CD4-positive, alpha-beta T cell (primary cell): ENCODE results near the gene KCNMB2. TPM values are rescaled to one million over a fixed set of nuclear protein-coding genes. Genes with fewer than 3 reads are reported as not detected.

Experiments used
- ATAC-seq: fragments of 200-7000 bp; cut with Tn5 transposase; one replicate; pipeline ENCODE4 v1.10.0; 2022; ENCODE audit warnings: mild to moderate bottlenecking; ENCODE audit not compliant: poor library complexity
- CTCF ChIA-PET: fragments of 350-600 bp; sonication (Branson Sonifier 250); formaldehyde crosslinking; loops from one replicate; lab custom pipeline; 2021; ENCODE audit warnings: antibody characterized with exemption, inconsistent platforms; lab: Charles Lee
- POLR2A ChIA-PET: fragments of 350-600 bp; sonication (Branson Sonifier 250); formaldehyde crosslinking; loops from one replicate; lab custom pipeline; 2021; ENCODE audit warnings: antibody characterized with exemption, inconsistent platforms; lab: Charles Lee
- DNase-seq, 14 experiments: peaks; one replicate each; pipeline ENCODE4 v3.0.0-alpha.2; 2013 to 2020; ENCODE audit warnings: mixed read lengths in 2 of 14
- H3K27ac ChIP-seq, 2 donors: one replicate each; pipeline versions ENCODE4 v1.5.1 to v1.7.0; 2013; ENCODE audit warnings: low read length in 2 of 2, low read depth in 1 of 2, mild to moderate bottlenecking in 1 of 2
- H3K27me3 ChIP-seq, 2 experiments: 1 replicate in 1 of 2; 2 replicates in 1 of 2; pipeline versions ENCODE4 v1.6.1 to v1.7.0; 2013; ENCODE audit warnings: low read length in 2 of 2, control low read depth in 1 of 2, mild to moderate bottlenecking in 1 of 2, moderate library complexity in 1 of 2; ENCODE audit not compliant: insufficient read depth in 2 of 2, control insufficient read depth in 1 of 2
- H3K36me3 ChIP-seq: one replicate; pipeline ENCODE4 v1.6.1; 2013; ENCODE audit warnings: low read length, control low read depth; ENCODE audit not compliant: insufficient read depth
- H3K4me1 ChIP-seq: one replicate; pipeline ENCODE4 v1.6.1; 2013; ENCODE audit warnings: low read length, control low read depth; ENCODE audit not compliant: insufficient read depth
- H3K4me3 ChIP-seq: one replicate; pipeline ENCODE4 v1.5.1; 2013; ENCODE audit warnings: mild to moderate bottlenecking, low read length, moderate library complexity
- H3K9me3 ChIP-seq, 2 experiments: 1 replicate in 1 of 2; 2 replicates in 1 of 2; pipeline versions ENCODE4 v1.6.1 to v1.7.0; 2013; ENCODE audit warnings: low read length in 2 of 2, mild to moderate bottlenecking in 2 of 2, control low read depth in 1 of 2, moderate library complexity in 1 of 2; ENCODE audit not compliant: control insufficient read depth in 1 of 2, insufficient read depth in 1 of 2
- H3K27ac Mint-ChIP-seq: one replicate; pipeline ENCODE4 v1.8.0; 2020; ENCODE audit warnings: mixed read lengths
- H3K27me3 Mint-ChIP-seq: one replicate; pipeline ENCODE4 v1.8.0; 2021; ENCODE audit warnings: mixed read lengths
- H3K36me3 Mint-ChIP-seq: one replicate; pipeline ENCODE4 v1.8.0; 2021; ENCODE audit warnings: low read depth, mixed read lengths
- H3K4me1 Mint-ChIP-seq: one replicate; pipeline ENCODE4 v1.8.0; 2021; ENCODE audit warnings: low read depth, mixed read lengths
- H3K4me3 Mint-ChIP-seq: one replicate; pipeline ENCODE4 v1.8.0; 2020; ENCODE audit warnings: mild to moderate bottlenecking, mixed read lengths
- H3K9me3 Mint-ChIP-seq: one replicate; pipeline ENCODE4 v1.8.0; 2020; ENCODE audit warnings: mixed read lengths
- intact Hi-C, 2 experiments: fragments of 100-400 bp; cut with DNase I in 1 of 2; cut with micrococcal nuclease in 1 of 2; formaldehyde crosslinking; loops; one replicate each; pipeline versions ENCODE4 v1.15.1 to v1.9.0; 2023 to 2025; cut with DNase I, micrococcal nuclease
- total RNA-seq, 174 experiments: library from RNA in 2 of 174; stranded (reverse) in 2 of 174; gene quantifications; one replicate each; pipeline ENCODE4 v1.2.3 and lab custom pipeline; 2021 to 2026
- TF ChIP-seq, protein P1 (sequence below): fragments of 200-600 bp; IDR thresholded peaks from one replicate; pipeline ENCODE4 v1.8.0; 2022; ENCODE audit warnings: antibody characterized with exemption, mild to moderate bottlenecking

Gene KCNMB2
- total RNA-seq, 2 experiments from 2014 or later: not detected

DNA sequence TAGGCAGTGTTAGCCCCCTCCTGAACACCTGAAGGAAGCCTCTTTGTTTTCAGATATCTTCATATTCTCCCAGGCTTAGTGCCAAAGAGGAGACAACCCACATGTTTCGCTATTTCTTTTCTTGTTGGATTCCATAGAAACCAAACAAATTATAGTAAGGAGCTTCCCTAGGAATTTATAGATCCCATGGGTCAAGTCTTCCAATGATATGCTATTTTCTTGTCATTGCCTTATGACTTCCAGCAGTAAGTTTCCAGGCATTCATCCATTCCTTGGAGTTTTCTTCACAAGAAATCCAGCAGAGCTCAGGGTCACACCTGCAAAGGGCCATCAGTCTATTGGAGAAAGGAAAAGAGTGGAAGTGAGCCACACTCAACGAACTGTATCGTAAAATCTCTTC, 9.9 kb upstream of the KCNMB2 start:
- intact Hi-C loops: no loop called here
- Mint-ChIP-seq H3K4me1 (no peaks in the 10 kb centered on the region), H3K9me3 (peaks cover under 1% of the 10 kb centered on the region), H3K27me3 (peaks cover 12% of the 10 kb centered on the region), H3K36me3 (no peaks in the 10 kb centered on the region), H3K27ac (no peak overlapping the region), H3K4me3 (no peak overlapping the region)
- Histone ChIP-seq H3K4me1 (no peaks in the 10 kb centered on the region), H3K27ac (no peak overlapping the region), H3K9me3 (no peaks in the 10 kb centered on the region), H3K36me3 (no peaks in the 10 kb centered on the region), H3K27me3 (no peaks in the 10 kb centered on the region), H3K4me3 (no peak overlapping the region)
- no peak for ATAC-seq
- ChIA-PET POLR2A (no interaction called here), CTCF (no interaction called here)
- DNase-seq: no peak
- TF ChIP-seq, protein P1, sequence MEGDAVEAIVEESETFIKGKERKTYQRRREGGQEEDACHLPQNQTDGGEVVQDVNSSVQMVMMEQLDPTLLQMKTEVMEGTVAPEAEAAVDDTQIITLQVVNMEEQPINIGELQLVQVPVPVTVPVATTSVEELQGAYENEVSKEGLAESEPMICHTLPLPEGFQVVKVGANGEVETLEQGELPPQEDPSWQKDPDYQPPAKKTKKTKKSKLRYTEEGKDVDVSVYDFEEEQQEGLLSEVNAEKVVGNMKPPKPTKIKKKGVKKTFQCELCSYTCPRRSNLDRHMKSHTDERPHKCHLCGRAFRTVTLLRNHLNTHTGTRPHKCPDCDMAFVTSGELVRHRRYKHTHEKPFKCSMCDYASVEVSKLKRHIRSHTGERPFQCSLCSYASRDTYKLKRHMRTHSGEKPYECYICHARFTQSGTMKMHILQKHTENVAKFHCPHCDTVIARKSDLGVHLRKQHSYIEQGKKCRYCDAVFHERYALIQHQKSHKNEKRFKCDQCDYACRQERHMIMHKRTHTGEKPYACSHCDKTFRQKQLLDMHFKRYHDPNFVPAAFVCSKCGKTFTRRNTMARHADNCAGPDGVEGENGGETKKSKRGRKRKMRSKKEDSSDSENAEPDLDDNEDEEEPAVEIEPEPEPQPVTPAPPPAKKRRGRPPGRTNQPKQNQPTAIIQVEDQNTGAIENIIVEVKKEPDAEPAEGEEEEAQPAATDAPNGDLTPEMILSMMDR: no peak

DNA sequence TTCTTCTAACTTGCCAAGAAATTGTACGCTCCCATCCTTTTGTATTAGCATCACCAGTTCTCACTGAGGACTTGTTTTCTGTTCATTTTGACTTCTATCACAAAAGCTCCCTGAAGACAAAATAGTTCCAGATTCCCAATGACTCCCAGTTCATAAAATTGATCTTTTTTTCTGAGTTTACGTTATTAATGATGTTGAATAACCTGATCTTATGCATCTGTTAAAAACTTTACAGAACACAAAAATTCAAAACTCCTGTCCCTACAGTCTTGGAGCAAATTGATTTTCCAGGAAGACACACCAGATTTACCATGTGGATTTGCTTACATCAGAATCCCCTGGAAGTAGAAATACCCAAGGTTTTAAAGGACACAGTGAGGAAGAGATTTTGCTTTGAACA, 8.3 kb upstream of the KCNMB2 start:
- Mint-ChIP-seq H3K4me3 (no peak overlapping the region), H3K9me3 (peaks cover 3% of the 10 kb centered on the region), H3K27ac (no peak overlapping the region), H3K4me1 (no peaks in the 10 kb centered on the region), H3K36me3 (no peaks in the 10 kb centered on the region), H3K27me3 (peaks cover 19% of the 10 kb centered on the region)
- Histone ChIP-seq H3K9me3 (no peaks in the 10 kb centered on the region), H3K27me3 (no peaks in the 10 kb centered on the region), H3K27ac (no peak overlapping the region), H3K4me1 (no peaks in the 10 kb centered on the region), H3K4me3 (no peak overlapping the region), H3K36me3 (no peaks in the 10 kb centered on the region)
- ATAC-seq (no peak), DNase-seq (no peak)
- intact Hi-C loops: no loop called here
- TF ChIP-seq, protein P1: no peak
- ChIA-PET CTCF (no interaction called here), POLR2A (no interaction called here)

DNA sequence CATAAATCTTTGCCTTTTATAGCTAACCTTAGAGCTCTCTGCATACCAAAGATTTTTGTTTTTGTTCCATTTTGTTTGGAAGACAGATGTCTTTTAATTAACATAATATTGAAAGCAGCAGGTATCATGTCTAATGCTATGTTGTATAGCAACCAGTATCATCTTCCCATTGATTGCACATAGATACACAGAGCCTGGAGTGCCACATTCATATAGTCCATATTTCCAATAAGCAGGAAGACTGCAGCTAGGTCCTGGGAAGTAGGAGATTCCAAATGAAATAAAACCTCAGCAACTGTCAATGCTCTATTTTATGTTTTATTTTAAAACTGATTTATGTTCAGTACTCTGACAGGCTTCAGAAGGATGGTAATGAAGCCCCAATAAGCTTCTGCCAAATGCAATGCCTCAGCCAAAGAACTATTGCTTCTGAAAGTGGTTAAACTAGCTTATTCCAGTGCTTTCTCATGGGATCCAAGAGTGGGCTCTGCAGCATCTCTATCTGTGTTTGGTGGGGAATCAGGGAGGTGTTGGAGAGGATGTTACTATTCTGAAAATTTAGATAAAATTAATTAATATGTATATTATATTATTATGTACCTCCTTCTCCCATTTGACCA, 6.5 kb upstream of the KCNMB2 start:
- ATAC-seq: no peak
- Histone ChIP-seq H3K27me3 (no peaks in the 10 kb centered on the region), H3K4me1 (no peaks in the 10 kb centered on the region), H3K27ac (no peak overlapping the region), H3K9me3 (no peaks in the 10 kb centered on the region), H3K4me3 (no peak overlapping the region), H3K36me3 (no peaks in the 10 kb centered on the region)
- H3K4me3 Mint-ChIP-seq: no peak overlapping the region
- POLR2A ChIA-PET: no interaction called here
- H3K27ac Mint-ChIP-seq: no peak overlapping the region
- DNase-seq: no peak
- CTCF ChIA-PET: no interaction called here
- peaks cover 3% of the 10 kb centered on the region for H3K9me3 Mint-ChIP-seq
- H3K4me1 Mint-ChIP-seq: no peaks in the 10 kb centered on the region
- no peaks in the 10 kb centered on the region for H3K36me3 Mint-ChIP-seq
- peaks cover 28% of the 10 kb centered on the region for H3K27me3 Mint-ChIP-seq
- TF ChIP-seq, protein P1: no peak
- intact Hi-C loops: no loop called here
